ENCODE measurements around the gene JAM3.

GRCh38 chr11:134155946-134156865 is 87.3 kb downstream of the JAM3 start:
- TF ChIP-seq EP300 (IDR thresholded peaks at IDR 0.05; ENCODE audit: borderline replicate concordance) (no peak), TAF1 (IDR thresholded peaks at IDR 0.05; ENCODE audit: low read depth) (no peak), TEAD4 (IDR thresholded peaks at IDR 0.05) (no peak), CEBPB (IDR thresholded peaks at IDR 0.05) (no peak), MAX (IDR thresholded peaks at IDR 0.05) (no peak), FOXM1 (IDR thresholded peaks at IDR 0.05; ENCODE audit: borderline replicate concordance, low read depth) (no peak)
